Dendritic cell treated with granulocyte-macrophage colony-stimulating factor and Interleukin-4, amounts not matched to agents 40 ng/mL and 50 ng/mL, for 4 days (primary cell): ENCODE measurements around the gene CDKN1C.

Experiments used
- H3K27ac Mint-ChIP-seq: one replicate; pipeline ENCODE4 v1.8.0; 2022; ENCODE audit warnings: mild to moderate bottlenecking, mixed read lengths
- H3K27me3 Mint-ChIP-seq: one replicate; pipeline ENCODE4 v1.8.0; 2022; ENCODE audit warnings: mild to moderate bottlenecking, mixed read lengths
- H3K36me3 Mint-ChIP-seq: one replicate; pipeline ENCODE4 v1.8.0; 2022; ENCODE audit warnings: low read depth, mixed read lengths
- H3K4me1 Mint-ChIP-seq: one replicate; pipeline ENCODE4 v1.8.0; 2022; ENCODE audit warnings: low read depth, mixed read lengths
- H3K4me3 Mint-ChIP-seq: one replicate; pipeline ENCODE4 v1.8.0; 2022; ENCODE audit warnings: mild to moderate bottlenecking, moderate library complexity, mixed read lengths
- H3K9me3 Mint-ChIP-seq: one replicate; pipeline ENCODE4 v1.8.0; 2022; ENCODE audit warnings: mixed read lengths
- intact Hi-C: fragments of 100-400 bp; cut with micrococcal nuclease; formaldehyde crosslinking; loops from one replicate; pipeline ENCODE4 v1.15.0; 2022

Gene CDKN1C

GRCh38 chr11:2838676-2839294, 46.8 kb downstream of the CDKN1C start:
- no peak overlapping the region for H3K27ac Mint-ChIP-seq
- H3K9me3 Mint-ChIP-seq: no peaks in the 10 kb centered on the region
- H3K36me3 Mint-ChIP-seq: no peaks in the 10 kb centered on the region
- H3K4me1 Mint-ChIP-seq: peaks cover 19% of the 10 kb centered on the region
- no peak overlapping the region for H3K4me3 Mint-ChIP-seq
- intact Hi-C loops: no loop called here
- H3K27me3 Mint-ChIP-seq: peaks cover 17% of the 10 kb centered on the region

GRCh38 chr11:2838091-2838490, 47.5 kb downstream of the CDKN1C start:
- Mint-ChIP-seq H3K27ac (no peak overlapping the region), H3K36me3 (no peaks in the 10 kb centered on the region), H3K4me3 (no peak overlapping the region), H3K9me3 (no peaks in the 10 kb centered on the region), H3K4me1 (peaks cover 19% of the 10 kb centered on the region), H3K27me3 (peaks cover 17% of the 10 kb centered on the region)
- intact Hi-C loops: no loop called here

- H3K27me3 Mint-ChIP-seq: peaks cover 17% of the 10 kb centered on the region
- no peak overlapping the region for H3K27ac Mint-ChIP-seq
These were observed 47.9 kb downstream of the CDKN1C start for GRCh38 chr11:2837651-2838050.

GRCh38 chr11:2837096-2837601, 48.4 kb downstream of the CDKN1C start:
- H3K27ac Mint-ChIP-seq: no peak overlapping the region
- H3K4me3 Mint-ChIP-seq: no peak overlapping the region
- no peaks in the 10 kb centered on the region for H3K9me3 Mint-ChIP-seq
- peaks cover 17% of the 10 kb centered on the region for H3K27me3 Mint-ChIP-seq
- H3K4me1 Mint-ChIP-seq: peaks cover 19% of the 10 kb centered on the region
- intact Hi-C loops: no loop called here
- no peaks in the 10 kb centered on the region for H3K36me3 Mint-ChIP-seq

More at GRCh38 chr11:2837651-2838050, 47.9 kb downstream of the CDKN1C start:
- intact Hi-C loops: no loop called here
- H3K4me3 Mint-ChIP-seq: no peak overlapping the region
- no peaks in the 10 kb centered on the region for H3K9me3 Mint-ChIP-seq
- H3K36me3 Mint-ChIP-seq: no peaks in the 10 kb centered on the region
- H3K4me1 Mint-ChIP-seq: peaks cover 19% of the 10 kb centered on the region

- peaks cover 17% of the 10 kb centered on the region for H3K27me3 Mint-ChIP-seq
- peaks cover 19% of the 10 kb centered on the region for H3K4me1 Mint-ChIP-seq
- no peaks in the 10 kb centered on the region for H3K9me3 Mint-ChIP-seq
- no peak overlapping the region for H3K4me3 Mint-ChIP-seq
- no peaks in the 10 kb centered on the region for H3K36me3 Mint-ChIP-seq
- intact Hi-C loops: no loop called here
- no peak overlapping the region for H3K27ac Mint-ChIP-seq
These were observed 49.1 kb downstream of the CDKN1C start for GRCh38 chr11:2836315-2837095.

- no peaks in the 10 kb centered on the region for H3K36me3 Mint-ChIP-seq
- no peak overlapping the region for H3K4me3 Mint-ChIP-seq
- intact Hi-C loops: no loop called here
- H3K27ac Mint-ChIP-seq: no peak overlapping the region
- H3K9me3 Mint-ChIP-seq: no peaks in the 10 kb centered on the region
- peaks cover 17% of the 10 kb centered on the region for H3K27me3 Mint-ChIP-seq
- peaks cover 19% of the 10 kb centered on the region for H3K4me1 Mint-ChIP-seq
These were observed 49.8 kb downstream of the CDKN1C start for GRCh38 chr11:2835751-2836150.

- Mint-ChIP-seq H3K9me3 (no peaks in the 10 kb centered on the region), H3K27ac (no peak overlapping the region), H3K4me1 (peaks cover 19% of the 10 kb centered on the region), H3K27me3 (peaks cover 17% of the 10 kb centered on the region), H3K36me3 (no peaks in the 10 kb centered on the region), H3K4me3 (no peak overlapping the region)
- intact Hi-C loops: no loop called here
These were observed 50.3 kb downstream of the CDKN1C start for GRCh38 chr11:2835296-2835695.

GRCh38 chr11:2834503-2835273, 50.9 kb downstream of the CDKN1C start:
- intact Hi-C loops: no loop called here
- Mint-ChIP-seq H3K9me3 (no peaks in the 10 kb centered on the region), H3K36me3 (no peaks in the 10 kb centered on the region), H3K4me3 (no peak overlapping the region), H3K4me1 (peaks cover 20% of the 10 kb centered on the region), H3K27me3 (peaks cover 17% of the 10 kb centered on the region), H3K27ac (no peak overlapping the region)

- Mint-ChIP-seq H3K27me3 (peaks cover 17% of the 10 kb centered on the region), H3K27ac (no peak overlapping the region), H3K36me3 (peaks cover 4% of the 10 kb centered on the region), H3K4me1 (peaks cover 28% of the 10 kb centered on the region), H3K9me3 (peaks cover 7% of the 10 kb centered on the region), H3K4me3 (no peak overlapping the region)
- intact Hi-C loops: no loop called here
These were observed 51.7 kb downstream of the CDKN1C start for GRCh38 chr11:2833716-2834502.
